Hematopoietic multipotent progenitor cell treated with erythropoietin and hydrocortisone succinate and interleukin-3 and kit ligand, for 4 days (in vitro differentiated cells): ENCODE measurements around the gene OR51M1.

Source experiments
- DNase-seq: peaks from one replicate; pipeline ENCODE4 v3.0.0-alpha.2; 2015

The OR51M1 gene

GRCh38 chr11:5394091-5394490 is 10.5 kb downstream of the OR51M1 start:
- DNase-seq = no peak

GRCh38 chr11:5398936-5399335 is 15.3 kb downstream of the OR51M1 start:
- no peak for DNase-seq

- no peak for DNase-seq
Measured at GRCh38 chr11:5405173-5405572, 21.6 kb downstream of the OR51M1 start.

GRCh38 chr11:5420993-5421392 is 37.4 kb downstream of the OR51M1 start:
- DNase-seq = no peak

GRCh38 chr11:5421811-5422210 is 38.2 kb downstream of the OR51M1 start, which contains the start of gene OR51Q1:
Gene OR51Q1, plus strand, starts transcription at chr11:5422111. Its CDS starts 90 bp downstream, at chr11:5422201.
- DNase-seq = no peak

DNA sequence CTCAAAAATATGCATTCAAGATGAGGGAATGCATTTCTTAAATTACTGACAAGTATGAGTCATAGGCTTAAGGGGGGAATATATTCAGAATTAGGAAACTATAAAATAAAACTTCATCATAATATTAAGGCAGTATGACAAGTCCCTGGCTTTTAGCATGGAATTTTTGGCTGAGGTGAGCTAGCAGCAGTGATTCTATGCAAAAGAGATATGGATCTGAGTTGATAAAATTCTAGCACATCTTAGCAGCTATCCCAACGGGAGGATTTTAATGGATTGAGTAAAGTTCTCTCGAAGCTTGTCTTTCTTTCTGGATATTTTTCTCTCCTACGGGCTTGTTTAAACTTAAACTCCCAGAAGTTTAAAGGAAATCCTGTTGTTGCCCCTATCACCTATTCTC is 39.5 kb downstream of the OR51M1 start:
- DNase-seq = no peak

DNA sequence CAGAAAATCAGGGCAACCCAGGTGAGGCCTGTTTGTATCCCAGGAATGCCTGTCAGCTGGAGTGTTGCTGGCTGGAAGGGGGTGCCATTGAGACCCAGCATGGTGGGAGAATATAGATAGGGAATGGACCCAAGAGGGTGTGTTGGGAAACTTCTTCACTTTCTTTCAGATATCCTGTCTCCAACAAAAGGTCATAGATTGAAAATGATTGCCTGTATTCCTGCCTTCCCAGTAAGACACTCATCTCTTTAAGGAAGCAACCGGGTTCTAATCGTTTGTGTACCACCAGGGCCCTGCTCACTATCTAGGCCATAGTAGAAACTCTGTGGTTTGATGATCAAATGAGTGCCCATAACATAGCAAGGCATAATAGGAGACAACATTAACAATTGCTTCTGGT is 57.8 kb downstream of the OR51M1 start, which contains the start of gene OR51I1:
TSS of gene OR51I1 (minus strand) at position 101 of the 400 bp plus-strand sequence. CDS start at position 101, 0 bp downstream.
- no peak for DNase-seq
